GM19099 (cell line): ENCODE measurements around the gene VIPR2.

Source experiments
- POLR2A ChIP-seq: IDR thresholded peaks from 3 replicates; pipeline ENCODE4 v1.6.1; 2011; ENCODE audit warnings: low read depth; ENCODE audit not compliant: insufficient read length; ENCODE audit errors: extremely low read depth

Gene VIPR2

DNA sequence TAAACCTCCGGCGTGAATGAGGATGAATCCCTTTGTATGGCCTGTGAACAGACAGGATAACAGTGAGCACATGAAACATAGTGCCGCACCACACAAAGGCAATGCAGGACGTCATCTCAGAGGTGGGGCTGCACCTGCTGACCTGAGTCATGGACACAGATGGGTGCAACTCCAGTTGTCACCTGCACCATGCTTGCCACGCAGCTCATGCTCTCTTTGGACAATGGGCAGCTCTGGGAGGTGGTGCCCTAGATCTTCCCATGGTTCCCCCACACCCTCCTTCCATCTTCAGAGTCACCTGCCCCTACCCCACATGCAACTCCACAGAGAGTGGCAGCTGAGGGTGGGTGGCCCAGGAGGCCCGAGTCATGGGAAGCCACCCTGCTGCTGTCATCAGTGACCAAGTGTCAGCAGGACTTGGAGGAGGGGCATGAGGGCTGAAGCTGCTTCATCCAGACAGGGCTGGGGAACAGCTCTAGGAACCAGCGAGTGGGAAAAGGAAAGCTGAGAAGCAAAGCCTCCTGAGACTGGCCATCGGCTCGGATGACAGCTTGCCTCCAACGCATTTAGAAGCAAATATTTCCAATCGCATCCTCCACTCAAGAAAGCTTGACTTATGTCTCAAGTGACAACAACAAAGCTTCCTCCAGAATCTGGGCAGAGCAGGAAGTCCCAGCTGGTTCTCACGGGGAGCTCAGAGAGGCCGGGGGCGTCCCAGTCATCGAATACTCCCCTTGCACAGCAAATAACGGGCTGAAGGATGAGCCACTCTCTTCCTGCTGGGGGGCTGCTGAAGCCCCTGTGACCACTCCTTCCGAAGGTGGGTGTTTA is 27.1 kb downstream of the VIPR2 start:
- no peak for TF ChIP-seq POLR2A

DNA sequence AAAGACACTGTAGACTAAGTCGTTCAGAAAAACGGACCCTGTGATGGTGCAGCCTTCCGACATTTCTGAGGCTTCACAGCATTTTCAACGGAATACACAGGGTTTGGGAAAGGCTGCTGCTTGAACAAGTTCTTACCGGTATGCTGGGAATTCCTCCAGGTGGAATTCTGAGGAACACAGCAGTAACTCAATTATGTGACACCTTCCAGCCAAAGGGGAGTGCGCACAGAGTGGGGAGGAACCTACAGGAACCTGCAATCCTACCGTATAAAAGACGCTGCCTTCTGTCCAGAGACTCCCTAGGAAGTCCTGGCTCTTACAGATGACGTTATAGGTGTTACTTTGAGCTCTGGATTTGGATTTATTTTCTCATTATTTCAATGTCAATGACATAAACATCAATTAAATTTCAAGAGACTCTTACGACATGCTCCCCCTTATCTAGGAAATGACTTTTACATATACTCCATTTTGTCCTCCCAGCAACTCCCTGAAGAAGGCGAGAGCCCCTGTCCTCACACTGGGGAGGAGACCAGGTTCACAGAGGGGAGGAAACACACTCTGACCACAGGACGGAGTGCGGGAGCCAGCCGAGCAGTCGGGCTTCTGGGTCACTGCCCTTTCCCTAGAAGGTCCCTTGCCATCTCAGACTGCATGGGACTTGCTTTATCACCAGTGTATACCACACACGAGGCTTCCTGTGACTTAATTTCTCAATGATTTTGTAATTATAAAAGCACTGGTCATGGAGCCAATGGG is 27.9 kb downstream of the VIPR2 start:
- TF ChIP-seq POLR2A, result no peak

DNA sequence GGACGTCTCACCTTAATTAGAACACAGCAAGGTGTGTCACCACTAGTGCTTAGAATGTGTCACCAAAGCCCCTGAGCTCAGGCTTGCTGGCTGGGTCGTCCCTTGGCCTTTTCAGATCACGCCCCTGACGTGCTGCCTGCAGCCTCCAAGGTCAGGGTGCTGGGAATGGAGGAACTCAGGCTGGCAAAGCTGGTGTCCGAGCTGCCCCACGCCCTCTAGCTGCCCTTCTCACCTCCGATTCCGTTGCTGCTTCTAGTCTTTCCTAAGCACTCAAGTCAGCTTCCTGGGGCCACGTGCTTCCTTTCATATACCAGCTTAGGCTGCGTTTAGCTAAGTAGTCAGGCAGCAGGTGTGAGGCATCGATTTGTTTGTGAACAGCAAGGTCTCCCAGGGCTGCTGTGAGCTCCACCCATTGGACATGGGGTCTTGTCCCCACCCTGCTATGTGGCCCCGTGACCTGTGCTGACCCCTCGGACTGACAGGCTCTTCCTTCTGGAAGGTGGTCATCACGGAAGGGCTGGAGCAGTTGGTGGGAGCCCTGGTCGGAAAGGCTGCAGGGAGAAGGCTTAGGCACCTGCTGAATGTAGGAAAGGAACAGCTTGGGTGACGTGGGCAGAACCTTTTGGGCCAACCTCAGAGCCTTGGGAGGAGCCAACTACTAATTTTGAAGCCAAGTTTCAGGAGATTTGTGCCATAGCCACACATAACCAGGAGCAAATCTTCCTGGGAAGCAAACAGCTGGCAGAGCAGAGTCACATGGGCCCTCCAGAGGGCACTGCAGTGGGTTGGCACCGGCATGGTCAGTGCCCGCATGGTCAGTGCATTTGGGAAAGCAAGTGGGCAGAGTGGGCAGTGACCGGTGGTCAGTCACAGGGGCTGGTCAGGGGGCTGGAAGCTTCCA is 28.8 kb downstream of the VIPR2 start:
- no peak for TF ChIP-seq POLR2A

DNA sequence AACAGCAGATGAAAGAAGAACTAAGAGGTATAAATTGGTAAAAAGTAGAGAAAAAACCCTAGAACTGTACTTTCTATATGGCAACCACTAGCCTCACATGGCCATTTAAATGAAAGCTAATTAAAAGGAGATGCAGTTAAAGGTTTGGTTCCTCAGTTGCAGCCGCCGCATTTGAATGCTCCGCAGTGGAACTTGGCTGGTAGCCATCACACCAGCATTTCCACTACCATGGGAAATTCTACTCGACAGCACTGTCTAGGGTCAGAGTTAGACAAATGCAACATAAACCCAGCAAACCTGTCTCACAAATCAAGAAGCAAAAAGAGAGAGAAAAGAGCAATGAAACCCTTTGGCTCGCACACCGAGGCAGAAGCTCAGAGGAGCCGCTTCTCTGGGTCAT is 29.7 kb downstream of the VIPR2 start:
- no peak for TF ChIP-seq POLR2A

DNA sequence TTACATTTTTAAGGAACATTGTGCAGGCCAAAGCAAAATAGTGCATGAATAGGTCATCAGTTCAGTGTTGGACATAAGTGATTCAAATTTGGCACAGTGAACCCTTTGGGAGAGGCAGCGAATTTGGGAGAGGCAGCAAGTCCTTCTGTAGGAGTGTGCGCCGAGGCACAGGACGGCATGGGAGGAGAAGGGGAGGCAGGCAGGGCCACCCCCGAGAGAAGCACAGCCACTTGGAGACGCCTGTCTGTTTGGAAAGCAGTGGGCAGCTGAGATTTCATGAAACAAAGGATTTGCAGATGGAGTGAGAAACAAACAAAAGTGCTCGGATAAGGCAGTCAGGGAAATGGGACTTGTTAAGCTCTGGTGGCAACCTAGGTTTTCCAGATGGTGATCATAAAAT is 30.6 kb downstream of the VIPR2 start:
- no peak for TF ChIP-seq POLR2A

DNA sequence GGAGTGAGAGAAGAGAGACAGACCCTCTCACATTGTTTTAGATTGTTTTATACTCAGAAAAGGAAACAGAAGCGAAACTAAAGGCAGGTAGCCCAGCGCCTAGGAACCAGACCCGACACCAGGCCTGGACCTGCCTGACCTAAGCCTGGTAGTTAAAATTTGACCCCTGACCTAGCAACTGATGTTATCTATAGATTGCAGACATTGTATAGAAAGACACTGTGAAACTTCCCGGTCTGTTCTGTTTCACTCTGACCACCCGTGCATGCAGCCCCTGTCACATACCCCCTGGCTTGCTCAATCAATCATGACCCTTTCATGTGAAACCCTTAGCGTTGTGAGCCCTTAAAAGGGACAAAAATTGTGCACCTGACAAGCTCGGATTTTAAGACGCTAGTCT is 31.6 kb downstream of the VIPR2 start:
- TF ChIP-seq POLR2A, result no peak

DNA sequence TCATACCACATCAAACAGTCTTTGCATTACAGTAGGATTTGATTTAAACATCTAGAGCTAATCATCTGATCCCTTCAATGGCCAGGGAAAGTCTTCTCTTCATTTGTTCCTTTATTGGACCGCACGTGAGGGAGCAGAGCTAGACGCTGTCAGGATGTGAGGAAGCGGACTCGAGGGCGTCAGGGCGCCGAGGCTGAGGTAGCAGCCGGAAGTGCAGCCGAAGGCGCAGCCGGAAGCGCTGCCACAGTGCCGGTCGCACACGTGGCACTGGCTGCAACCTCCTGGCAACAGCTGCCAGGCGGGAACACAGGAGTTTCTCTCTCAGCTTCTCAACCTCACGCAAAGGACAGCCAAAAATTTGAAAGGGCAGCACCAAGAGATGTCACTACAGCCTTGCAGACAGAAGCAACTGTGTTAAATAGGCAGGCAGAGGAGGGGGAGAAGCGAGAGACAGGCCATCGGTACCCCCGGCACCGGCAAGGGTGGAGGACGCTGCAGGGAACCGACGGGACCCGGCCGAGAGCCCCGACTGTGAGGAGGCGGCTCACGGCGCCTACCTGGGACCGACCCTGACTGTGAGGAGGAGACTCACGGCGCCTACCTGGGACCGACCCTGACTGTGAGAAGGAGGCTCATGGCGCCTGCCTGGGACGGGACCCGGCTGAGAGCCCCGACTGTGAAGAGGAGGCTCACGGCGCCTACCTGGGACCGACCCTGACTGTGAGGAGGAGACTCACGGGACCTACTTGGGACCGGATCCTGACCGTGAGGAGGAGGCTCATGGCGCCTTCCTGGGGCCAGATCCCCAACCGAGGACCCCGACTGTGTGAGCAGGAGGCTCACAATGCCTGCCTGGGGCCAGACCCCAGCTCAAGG is 32.3 kb downstream of the VIPR2 start:
- TF ChIP-seq POLR2A, result no peak

DNA sequence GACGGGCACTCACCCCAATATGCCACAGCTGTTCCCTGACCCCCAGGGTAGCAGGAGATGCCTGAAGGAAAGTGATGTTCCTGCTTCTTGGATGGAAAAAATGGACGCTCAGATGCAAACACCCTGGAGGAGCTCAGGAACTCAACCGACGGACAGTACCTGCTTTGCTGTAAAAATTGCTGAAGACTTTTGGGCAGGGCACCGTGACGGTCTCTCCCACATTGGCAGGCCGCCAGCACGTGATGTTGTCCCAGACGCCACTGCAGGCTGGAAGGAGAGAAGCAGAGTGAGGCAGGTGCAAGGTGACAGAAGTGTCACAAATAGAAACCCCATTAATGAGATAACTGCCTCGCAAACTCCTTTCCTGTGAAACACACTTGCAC is 35.0 kb downstream of the VIPR2 start:
- TF ChIP-seq POLR2A, result no peak

DNA sequence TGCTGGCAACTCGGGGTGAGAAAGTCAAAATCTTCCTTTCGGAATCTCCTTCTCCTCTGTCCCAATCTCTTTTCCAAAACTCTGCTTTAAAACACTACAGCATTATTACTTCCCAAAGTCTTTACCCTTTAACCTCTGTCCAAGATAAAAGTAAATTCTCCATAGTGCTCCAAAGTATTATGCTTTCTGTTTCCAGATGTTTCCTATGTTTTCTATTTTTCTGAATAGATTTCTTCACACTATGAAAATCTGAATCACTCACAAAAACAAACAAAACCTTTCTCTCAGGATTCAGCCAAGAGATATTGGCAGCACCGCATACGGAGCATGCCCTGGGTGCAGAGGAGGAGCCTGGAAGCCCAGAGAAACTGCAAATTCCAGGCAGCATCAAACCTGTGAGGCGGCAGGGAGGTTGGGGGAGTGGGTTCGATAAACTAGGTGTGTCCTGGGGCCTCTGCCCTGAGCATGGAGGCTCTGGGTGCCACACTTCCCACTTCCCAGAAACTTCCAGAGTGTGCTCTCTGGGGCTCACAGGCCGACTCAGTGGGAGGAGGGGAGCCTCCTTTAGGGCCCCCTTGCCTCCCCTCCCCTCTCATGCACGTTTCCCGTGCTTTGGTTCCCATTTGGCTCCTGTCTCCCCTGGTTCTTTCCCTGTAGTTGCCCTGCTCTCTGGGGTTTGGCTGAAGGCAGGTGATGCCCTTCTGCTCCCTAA is 35.6 kb downstream of the VIPR2 start:
- TF ChIP-seq POLR2A, result no peak

DNA sequence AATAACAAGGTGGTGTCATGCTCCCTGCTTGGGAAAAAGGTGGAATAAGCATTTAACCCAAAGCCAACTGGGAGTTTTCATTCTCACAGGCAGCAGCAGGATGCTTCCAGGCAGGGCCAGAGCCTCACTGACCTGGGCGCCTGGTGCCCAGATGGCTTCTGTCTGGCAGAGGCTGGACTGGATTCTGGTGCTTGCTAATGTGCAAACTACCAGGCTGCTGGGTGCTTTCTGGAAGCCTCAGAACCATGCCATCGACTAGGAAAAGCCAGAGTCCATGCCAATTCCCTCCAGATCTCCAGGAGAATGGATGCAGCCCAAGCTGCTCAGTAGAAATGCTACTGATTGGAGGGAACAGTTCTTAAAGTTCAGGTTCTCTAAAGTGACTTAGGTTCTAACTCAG is 36.2 kb downstream of the VIPR2 start:
- no peak for TF ChIP-seq POLR2A

DNA sequence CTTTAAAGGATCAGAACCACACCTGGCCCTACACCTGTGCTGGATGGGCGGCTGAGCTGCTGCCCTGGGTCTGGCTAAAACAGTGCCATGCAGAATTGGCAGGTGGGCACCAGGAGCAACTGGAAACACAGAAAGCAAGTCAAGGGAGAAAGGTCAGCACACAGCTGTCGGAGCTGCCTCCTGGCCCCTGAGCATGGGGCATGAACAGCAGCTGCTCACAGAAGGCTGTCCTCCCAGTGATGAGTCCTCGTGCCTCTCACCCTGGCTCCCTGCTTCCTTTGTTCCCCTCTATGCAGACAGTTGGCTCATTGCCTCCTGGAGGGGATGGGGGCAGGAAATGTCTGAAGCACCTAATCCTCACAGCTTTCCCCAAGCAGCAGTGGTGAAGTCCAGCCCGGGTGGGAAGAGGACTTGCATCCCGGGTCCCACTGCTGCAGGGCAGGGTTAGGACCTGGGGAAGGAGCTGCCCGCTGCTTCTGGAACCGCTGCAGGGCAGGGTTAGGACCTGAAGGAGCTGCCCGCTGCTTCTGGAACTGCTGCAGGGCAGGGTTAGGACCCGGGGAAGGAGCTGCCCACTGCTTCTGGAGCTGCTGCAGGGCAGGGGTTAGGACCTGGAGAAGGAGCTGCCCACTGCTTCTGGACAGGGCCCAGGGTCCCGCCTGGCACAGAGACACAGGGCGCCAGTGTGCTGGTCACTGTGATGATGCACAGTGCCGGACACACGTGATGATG is 37.3 kb downstream of the VIPR2 start:
- no peak for TF ChIP-seq POLR2A

DNA sequence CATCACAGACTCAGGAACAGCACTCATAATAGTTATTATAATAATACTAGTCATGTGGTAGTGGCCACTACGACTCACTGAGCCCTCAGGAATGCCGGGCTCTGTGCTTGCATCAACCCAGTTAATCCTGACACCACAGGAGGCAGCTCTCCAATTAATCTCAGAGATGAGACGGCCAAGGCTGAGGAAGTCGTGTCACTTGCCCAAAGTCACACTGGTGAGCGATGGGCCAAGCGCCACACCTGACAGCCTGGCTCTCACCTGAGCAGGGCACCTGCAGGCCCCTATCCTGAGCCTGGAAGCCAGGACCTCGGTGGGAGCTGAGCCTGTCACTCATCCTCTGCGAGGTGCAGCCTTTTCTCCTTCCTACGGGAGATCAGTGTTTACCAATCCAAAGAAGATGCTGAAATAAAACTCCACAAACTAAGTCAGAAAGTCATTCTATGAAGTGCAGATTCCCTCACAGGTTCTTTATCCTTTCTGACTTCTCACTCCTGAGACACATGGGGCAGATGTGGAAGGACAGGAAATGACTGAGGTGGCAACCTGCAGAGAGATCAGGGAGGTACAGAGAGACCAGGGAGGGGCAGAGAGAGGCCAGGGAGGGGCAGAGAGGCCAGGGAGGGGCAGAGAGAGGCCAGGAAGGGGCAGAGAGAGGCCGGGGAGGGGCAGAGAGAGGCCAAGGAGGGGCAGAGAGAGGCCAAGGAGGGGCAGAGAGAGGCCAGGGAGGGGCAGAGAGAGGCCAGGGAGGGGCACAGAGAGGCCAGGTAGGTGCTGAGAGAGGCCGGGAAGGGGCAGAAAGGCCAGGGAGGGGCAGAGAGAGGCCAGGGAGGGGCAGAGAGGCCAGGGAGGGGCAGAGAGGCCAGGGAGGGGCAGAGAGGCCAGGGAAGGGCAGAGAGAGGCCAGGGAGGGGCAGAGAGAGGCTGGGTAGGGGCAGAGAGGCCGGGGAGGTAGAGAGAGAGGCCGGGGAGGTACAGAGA is 38.5 kb downstream of the VIPR2 start:
- TF ChIP-seq POLR2A, result no peak
